ENCODE measurements around the gene C1GALT1.
A peak's percentile ranks its signal among the peaks of the same experiment; 100 is the strongest.
"Not testable (repeated sequence)": the region's sequence is repeated elsewhere in the genome, so short reads cannot be mapped to it uniquely, and the experiment has no call there.

The C1GALT1 gene

DNA sequence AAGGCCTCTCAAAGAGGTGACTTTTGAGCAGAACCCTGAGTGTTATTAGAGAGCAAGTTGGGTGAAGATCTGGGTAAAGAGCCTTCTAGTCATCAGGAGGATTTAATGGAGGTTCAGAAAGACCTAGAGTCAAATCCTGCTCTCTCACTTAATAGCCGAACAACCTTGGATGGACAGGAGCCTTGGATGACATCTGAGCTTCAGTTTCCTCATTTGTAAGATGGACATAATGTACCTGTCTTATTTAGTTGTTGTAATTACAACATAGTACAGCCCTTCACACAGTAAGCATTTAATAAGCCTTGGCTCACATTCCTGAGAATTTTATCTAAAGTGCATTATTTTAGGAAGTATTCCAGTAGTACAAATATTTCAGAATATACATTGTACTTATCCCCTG lies 57.0 kb downstream of the C1GALT1 start:
- DNase-seq: no peak

DNA sequence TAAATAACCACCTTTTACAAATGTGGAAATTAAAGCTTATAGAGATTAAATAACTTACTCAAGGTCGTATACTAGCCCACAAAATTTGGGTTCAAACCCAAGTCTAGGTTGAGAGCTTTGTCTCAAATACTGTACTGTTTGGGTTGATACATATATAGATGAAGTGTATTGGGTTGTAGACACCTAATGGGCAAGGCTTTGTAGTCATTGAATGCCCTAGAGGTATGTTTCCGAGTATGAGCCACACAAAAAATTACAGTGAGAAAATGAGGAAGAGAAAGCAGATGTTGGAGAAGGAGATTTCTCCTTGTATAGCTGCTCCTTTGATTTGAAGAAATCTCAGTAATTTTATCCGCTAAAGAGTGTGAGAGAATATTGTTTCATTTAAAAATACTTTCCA lies 60.6 kb downstream of the C1GALT1 start:
- no peak for DNase-seq

DNA sequence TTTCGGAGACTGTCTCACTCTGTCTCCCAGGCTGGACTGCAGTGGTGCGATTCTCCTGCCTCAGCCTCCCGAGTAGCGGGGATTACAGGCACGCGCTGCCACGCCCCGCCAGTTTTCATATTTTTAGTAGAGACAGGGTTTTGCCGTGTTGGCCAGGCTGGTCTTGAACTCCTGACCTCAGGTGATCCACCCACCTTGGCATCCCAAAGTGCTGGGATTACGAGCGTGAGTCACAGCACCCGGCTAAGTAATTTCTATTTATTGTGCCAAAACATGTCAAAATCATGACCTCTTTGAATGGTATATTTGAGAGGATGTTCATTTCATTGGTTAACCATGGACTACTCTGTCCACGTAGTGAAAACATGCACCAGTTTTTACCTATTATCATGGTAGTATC lies 62.9 kb downstream of the C1GALT1 start:
- not testable (repeated sequence) for DNase-seq

DNA sequence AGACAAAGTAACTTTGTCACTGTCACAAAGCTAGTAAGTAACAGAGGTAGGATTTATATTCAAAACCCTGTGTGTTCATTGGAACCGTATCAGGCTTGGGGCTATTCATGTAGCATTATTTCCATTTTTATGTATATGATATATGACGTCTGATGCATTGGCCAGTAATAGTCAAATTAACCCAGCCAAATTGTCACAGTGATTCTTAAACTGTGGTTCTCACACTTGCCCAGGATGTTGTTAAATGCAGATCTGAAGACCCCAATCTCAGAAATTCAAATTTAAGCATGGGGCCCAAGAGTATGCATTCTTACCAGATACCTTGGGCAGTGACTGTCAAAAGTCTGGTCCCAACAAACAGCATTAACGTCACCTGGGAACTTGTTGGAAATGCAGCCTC lies 63.9 kb downstream of the C1GALT1 start:
- no peak for DNase-seq

- DNase-seq: no peak
These were observed 65.3 kb downstream of the C1GALT1 start for GRCh38 chr7:7247658-7248057.

DNA sequence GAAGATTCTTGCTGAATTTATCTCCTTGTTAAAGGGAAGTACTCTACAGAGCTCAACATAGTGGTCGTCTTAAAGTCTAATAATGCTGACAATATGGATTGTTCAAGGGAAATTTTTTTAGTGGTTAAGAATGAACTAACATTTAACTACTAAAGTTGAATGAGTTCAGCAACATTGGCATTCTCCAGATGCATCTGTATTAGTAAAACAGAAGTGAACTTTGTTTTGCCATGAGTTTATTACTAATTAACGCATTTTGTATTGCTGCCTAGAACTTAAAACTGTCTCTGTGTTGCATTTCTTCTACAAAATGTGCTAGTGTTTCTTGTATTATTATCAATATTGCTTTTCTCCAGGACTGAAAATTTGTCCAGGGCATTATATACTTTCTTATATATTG lies 67.5 kb downstream of the C1GALT1 start:
- no peak for DNase-seq

GRCh38 chr7:7251742-7252141 lies 69.4 kb downstream of the C1GALT1 start:
- no peak for DNase-seq

- DNase-seq: no peak
These were observed 72.0 kb downstream of the C1GALT1 start for GRCh38 chr7:7254319-7254718.

GRCh38 chr7:7254908-7255307 lies 72.6 kb downstream of the C1GALT1 start:
- no peak for DNase-seq

DNA sequence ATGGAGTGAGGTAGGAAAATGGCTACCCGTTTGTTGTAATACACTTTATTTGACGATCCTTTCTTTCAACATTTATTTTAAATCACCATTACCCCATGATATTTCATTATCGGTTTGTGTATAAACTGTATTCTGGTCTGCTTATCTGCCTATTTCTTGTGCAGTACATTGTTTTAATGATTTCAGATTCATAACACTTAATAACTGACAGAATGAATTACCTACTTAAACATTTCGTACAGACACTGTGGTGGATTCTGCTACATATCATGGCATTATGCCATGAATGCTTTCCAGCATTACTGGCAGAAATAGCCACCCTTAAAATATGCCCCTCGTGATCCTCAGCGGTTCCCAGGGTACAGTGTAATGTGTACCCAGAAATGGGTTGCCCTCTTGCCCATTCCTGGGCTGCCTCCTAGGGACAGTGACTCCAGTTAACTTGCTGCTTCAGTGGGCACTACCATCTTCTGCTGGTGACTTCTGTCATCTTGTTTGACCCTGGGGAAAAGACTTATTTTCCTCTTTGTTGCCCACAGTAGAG lies 74.5 kb downstream of the C1GALT1 start:
- DNase-seq: no peak

DNA sequence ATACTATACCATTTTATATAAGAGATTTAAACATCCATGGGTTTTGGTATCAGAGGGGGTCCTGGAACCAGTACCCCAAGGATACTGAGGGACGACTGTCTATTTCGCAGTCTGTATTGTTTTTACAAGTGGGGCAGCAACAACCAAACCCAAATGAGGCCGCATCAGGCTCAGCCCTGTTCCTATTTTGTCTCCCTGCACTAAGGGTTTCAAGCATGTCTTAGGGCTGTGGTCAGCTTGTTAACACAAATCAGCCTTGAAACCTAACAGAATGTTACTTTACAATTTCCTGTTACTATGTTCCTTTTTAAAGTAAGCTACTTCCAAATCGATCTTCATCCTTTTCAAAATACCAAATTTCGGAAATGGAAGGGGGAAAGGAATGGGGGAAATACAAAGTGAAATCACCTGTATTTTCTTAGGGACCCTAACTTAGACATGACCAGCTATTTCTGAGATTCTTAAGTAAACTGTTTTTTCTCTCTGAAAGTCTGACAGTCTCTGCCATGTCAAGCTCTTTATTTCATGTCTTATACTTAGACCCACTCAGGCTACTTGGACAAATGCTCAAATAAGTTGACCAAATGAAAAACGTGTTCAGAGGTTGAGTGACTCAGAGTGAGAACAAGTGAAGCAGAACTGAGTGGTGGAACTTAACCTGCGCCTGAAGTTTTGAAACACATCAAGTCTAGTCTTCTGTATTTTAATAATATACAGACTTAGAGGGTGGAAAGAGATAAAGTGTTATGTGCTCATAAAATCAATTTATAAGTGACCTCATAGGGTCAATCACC lies 75.8 kb downstream of the C1GALT1 start:
- DNase-seq: no peak

DNA sequence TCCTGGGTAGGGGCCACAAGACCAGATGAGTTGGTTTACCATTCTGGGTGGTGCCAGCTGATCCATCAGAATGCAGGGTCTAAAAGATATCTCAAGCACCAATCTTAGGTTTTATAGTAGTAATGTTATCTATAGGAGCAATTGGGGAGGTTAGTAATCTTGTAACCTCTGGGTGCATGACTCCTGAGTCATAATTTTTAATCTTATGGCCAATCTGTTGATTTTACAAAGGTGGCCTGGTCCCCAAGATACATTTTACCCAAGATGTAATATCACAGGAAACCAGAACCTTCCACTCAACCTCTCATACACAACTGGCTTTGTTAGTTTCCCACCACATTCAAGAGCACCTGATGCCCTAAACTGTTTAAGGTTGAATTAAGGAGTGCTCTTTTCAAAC lies 79.5 kb downstream of the C1GALT1 start:
- DNase-seq: no peak

DNA sequence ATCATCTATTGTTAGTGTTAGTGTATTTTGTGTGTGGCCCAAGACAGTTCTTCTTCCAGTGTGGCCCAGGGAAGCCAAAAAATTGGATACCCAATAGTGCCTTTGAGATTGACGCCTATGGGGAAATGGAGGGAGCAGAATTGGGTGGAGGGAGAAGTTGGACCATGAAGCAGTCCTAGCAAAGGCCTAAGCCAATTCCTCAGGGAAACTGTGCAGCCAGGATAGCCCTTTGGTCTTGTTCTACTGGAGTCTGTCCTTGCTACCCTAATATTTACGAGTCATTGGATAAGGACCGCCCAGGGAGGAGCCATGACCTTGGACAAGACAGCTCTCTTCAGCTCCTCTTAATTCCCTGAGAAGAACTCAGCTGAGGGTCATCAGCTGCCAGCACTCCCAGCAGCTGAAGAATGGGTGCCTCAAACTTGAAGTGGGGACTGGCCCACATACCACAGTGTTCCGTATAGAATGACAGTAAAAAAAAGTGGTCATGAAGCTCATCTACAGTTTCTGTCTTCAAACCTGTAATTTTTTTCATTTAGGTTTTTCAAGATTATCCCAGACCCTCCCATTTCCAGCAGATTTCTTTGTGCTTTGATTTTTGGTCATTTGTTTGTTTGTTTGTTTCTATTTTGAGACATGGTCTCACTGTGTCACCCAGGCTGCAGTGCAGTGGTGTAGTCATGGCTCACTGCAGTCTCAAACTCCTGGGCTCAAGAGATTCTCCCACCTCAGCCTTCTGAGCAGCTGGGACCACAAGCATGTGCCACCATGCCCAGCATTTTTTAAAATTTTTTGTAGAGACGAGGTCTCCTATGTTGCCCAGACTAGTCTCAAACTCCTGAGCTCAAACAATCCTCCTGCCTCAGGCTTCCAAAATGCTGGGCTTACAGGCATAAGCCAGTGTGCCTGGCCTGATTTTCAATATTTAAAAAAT lies 81.2 kb downstream of the C1GALT1 start:
- no peak for DNase-seq

- DNase-seq: no peak
These were observed 82.1 kb downstream of the C1GALT1 start for GRCh38 chr7:7264306-7265040.

- no peak for DNase-seq
These were observed 83.0 kb downstream of the C1GALT1 start for GRCh38 chr7:7265081-7266075.

DNA sequence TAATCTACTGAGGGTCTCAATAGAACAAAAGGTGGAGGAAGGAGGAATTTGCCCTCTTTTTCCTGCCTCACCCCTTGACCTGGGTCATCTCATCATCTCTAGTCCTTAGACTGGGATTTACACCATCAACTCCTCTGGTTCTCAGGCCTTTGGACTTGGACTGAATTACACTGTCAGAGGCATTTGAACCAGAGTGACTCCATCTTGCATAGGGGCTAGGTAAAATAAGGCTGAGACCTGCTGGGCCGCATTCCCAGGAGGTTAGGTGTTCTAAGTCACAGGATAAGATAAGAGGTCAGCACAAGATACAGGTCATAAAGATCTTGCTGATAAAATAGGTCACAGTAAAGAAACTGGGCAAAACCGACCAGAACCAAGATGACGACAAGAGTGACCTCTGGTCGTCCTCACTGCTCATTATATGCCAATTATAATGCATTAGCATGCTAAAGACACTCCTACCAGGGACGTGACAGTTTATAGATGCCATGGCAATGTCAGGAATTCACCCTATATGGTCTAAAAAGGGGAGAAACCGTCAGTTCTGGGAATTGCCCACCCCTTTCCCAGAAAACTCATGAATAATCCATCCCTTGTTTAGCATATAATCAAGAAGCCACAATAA lies 84.0 kb downstream of the C1GALT1 start:
- peak; percentile 75 for DNase-seq

DNA sequence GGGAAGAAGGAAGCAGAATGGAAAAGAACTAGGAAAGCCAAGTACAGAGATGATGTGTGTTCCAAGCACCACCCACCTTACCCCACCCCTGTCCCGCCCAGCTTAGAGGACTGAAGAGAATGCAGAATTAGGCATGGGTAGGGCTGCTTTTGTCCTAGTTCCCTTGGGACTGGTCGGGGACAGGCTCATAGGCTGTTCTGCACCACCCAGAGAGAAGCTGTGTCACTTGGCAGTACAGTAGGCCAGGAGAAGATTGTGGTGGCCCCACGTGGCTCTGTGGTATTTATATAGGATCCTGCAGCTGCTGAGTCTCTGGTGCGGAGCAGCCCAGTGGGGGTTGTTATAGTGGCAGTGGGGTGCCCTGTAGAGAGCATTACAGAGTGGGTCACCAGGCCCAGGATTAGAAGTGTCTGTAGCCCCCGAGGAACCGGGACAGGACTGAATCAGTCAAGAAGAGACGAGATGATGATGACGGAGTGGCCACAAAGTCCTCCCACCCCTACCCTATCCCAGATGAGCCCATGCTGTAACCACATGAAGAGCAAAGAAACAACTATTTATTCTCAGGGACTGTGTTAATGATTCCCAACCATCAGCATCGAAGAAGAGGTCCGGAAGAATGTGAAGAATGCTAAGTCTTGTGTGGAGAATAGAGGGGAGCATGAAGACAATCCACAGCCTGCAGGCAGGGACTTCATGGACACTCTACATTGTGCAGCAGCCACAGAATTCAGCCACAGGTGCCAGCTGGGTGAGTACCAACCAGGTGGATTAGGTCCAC lies 88.9 kb downstream of the C1GALT1 start:
- no peak for DNase-seq

GRCh38 chr7:7272294-7272693 lies 90.0 kb downstream of the C1GALT1 start:
- DNase-seq: no peak

- DNase-seq: no peak
These were observed 92.4 kb downstream of the C1GALT1 start for GRCh38 chr7:7274782-7275181.

GRCh38 chr7:7276161-7276560 lies 93.8 kb downstream of the C1GALT1 start:
- DNase-seq: no peak

Data from islet precursor cell (in vitro differentiated cells).